GM21529 (cell line): ENCODE results near the gene KCNG1.
"Not testable (repeated sequence)": the region's sequence is repeated elsewhere in the genome, so short reads cannot be mapped to it uniquely, and the experiment has no call there.

Source experiments
- ATAC-seq: cut with Tn5 transposase; IDR thresholded peaks from one replicate; pipeline ENCODE4 v1.9.1; 2021; ENCODE audit not compliant: unreplicated experiment

Gene KCNG1

GRCh38 chr20:50992336-50992732 is 30.6 kb downstream of the KCNG1 start:
- ATAC-seq, result no peak

- no peak for ATAC-seq
These were observed 31.8 kb downstream of the KCNG1 start for GRCh38 chr20:50991076-50991475.

- peak; percentile 57 for ATAC-seq
These were observed 35.3 kb downstream of the KCNG1 start for GRCh38 chr20:50987493-50988210.

- ATAC-seq, result no peak
These were observed 39.6 kb downstream of the KCNG1 start for GRCh38 chr20:50983321-50983720.

- ATAC-seq, result no peak
These were observed 40.5 kb downstream of the KCNG1 start for GRCh38 chr20:50982363-50982762.

GRCh38 chr20:50981714-50982048 is 41.2 kb downstream of the KCNG1 start:
- no peak for ATAC-seq

GRCh38 chr20:50980851-50981713 is 41.8 kb downstream of the KCNG1 start:
- ATAC-seq, result no peak

GRCh38 chr20:50980071-50980681 is 42.7 kb downstream of the KCNG1 start:
- ATAC-seq, result no peak

GRCh38 chr20:50978533-50978932 is 44.4 kb downstream of the KCNG1 start:
- ATAC-seq, result not testable (repeated sequence)

GRCh38 chr20:50977066-50978021 is 45.6 kb downstream of the KCNG1 start:
- ATAC-seq, result no peak

GRCh38 chr20:50975701-50976330 is 47.1 kb downstream of the KCNG1 start:
- ATAC-seq, result no peak

GRCh38 chr20:50969912-50970311 is 53.0 kb downstream of the KCNG1 start:
- ATAC-seq, result no peak

- ATAC-seq, result no peak
These were observed 53.5 kb downstream of the KCNG1 start for GRCh38 chr20:50969435-50969834.

GRCh38 chr20:50968289-50968688 is 54.6 kb downstream of the KCNG1 start:
- no peak for ATAC-seq

- no peak for ATAC-seq
These were observed 55.3 kb downstream of the KCNG1 start for GRCh38 chr20:50967586-50967985.

- ATAC-seq, result no peak
These were observed 63.3 kb downstream of the KCNG1 start for GRCh38 chr20:50959543-50960126.

- ATAC-seq, result peak; percentile 80
These were observed 64.0 kb downstream of the KCNG1 start, which contains the start of gene MOCS3 for GRCh38 chr20:50958615-50959542. Gene MOCS3, plus strand, starts transcription at chr20:50958818. Its CDS starts 25 bp downstream, at chr20:50958843.

GRCh38 chr20:50957798-50958614 is 64.9 kb downstream of the KCNG1 start, which contains the start of gene DPM1:
Gene DPM1, minus strand, starts transcription at chr20:50958532. Its CDS starts 9 bp downstream, at chr20:50958523.
- peak; percentile 80 for ATAC-seq
